Heart left ventricle (tissue), 16 donors: ENCODE data around the gene MYH10. TPM values are rescaled to one million over a fixed set of nuclear protein-coding genes. Genes with fewer than 3 reads are reported as not detected.

Experiments used
- ATAC-seq, 4 donors: fragments of 200-7000 bp; cut with Tn5 transposase; one replicate each; pipeline ENCODE4 v1.9.1; 2020 to 2022; ENCODE audit warnings: moderate library complexity in 4 of 4, mild to moderate bottlenecking in 3 of 4, moderate number of reproducible peaks in 1 of 4
- DNase-seq, 5 donors: peaks; one replicate each; pipeline ENCODE4 v3.0.0-alpha.2; 2020
- H3K27ac ChIP-seq, 12 donors: fragments of 200-600 bp; sonication (generic) in 4 of 12; one replicate each; pipeline versions ENCODE4 v1.5.0 to v1.8.0; 2016 to 2022; ENCODE audit warnings: mild to moderate bottlenecking in 2 of 12
- H3K27me3 ChIP-seq, 9 donors: fragments of 200-600 bp; sonication (generic) in 2 of 9; one replicate each; pipeline versions ENCODE4 v1.5.1 to v1.8.0; 2016 to 2022; ENCODE audit warnings: mild to moderate bottlenecking in 3 of 9
- H3K36me3 ChIP-seq, 9 donors: fragments of 200-600 bp; sonication (generic) in 2 of 9; one replicate each; pipeline versions ENCODE4 v1.5.0 to v1.8.0; 2018 to 2022; ENCODE audit warnings: mild to moderate bottlenecking in 2 of 9
- H3K4me1 ChIP-seq, 12 donors: fragments of 200-600 bp; sonication (generic) in 4 of 12; one replicate each; pipeline versions ENCODE4 v1.5.0 to v1.8.0; 2016 to 2022; ENCODE audit warnings: mild to moderate bottlenecking in 3 of 12
- H3K4me3 ChIP-seq, 12 donors: fragments of 200-600 bp; sonication (generic) in 4 of 12; one replicate each; pipeline versions ENCODE4 v1.5.0 to v1.8.0; 2017 to 2022; ENCODE audit warnings: mild to moderate bottlenecking in 9 of 12, moderate library complexity in 4 of 12
- H3K9me3 ChIP-seq, 12 donors: fragments of 200-600 bp; sonication (generic) in 4 of 12; one replicate each; pipeline versions ENCODE4 v1.5.0 to v1.8.0; 2016 to 2022; ENCODE audit warnings: mild to moderate bottlenecking in 1 of 12
- CTCF ChIP-seq, 12 donors: fragments of 200-600 bp; sonication (generic) in 4 of 12; IDR thresholded peaks; one replicate each; pipeline versions ENCODE4 v1.5.0 to v1.8.0; 2018 to 2022; ENCODE audit warnings: antibody characterized with exemption in 12 of 12, mild to moderate bottlenecking in 5 of 12
- POLR2A ChIP-seq, 2 donors: fragments of 450-650 bp; IDR thresholded peaks; one replicate each; pipeline ENCODE4 v1.6.1; 2017; ENCODE audit warnings: antibody characterized with exemption in 2 of 2, mild to moderate bottlenecking in 2 of 2, moderate library complexity in 2 of 2
- WGBS, 4 donors: extraction: QIAGEN DNeasy Blood & Tissue Kit in 2 of 4; methylation state at CpG; one replicate each; pipeline versions ENCODE4 v1.1.5 to v1.1.7; 2013 to 2018; 5-methylcytosine and 5-hydroxymethylcytosine counted together
- intact Hi-C, 10 donors: fragments of 100-400 bp; cut with DNase I; formaldehyde crosslinking; loops; one replicate each; pipeline versions ENCODE4 v1.11.1 to v1.14.2; 2022
- polyA plus RNA-seq, 2 donors: library from polyadenylated mRNA; stranded (reverse); fragments of 200-250 nt; gene quantifications; one replicate each; pipeline ENCODE4 v1.2.3, GENCODE V29; 2013
- total RNA-seq, 9 donors: library from RNA; depleted of rRNA in 2 of 9; stranded (reverse); fragments of >200 nt in 2 of 9; fragmentation: NEBNext Ultra II Directional in 3 of 9; extraction: Animal tissue kit (Norgen Biotek cat#: 25700) in 3 of 9; gene quantifications; one replicate each; pipeline versions ENCODE4 v1.1.0 to v1.2.4, GENCODE V29; 2016 to 2023
- donor health status: ischemic (EF 13 %, LVEDD 7.1; RV severe dilation, severe dysfunction).
- donor health status: healthy with polysubstance abuse.
- donor health status: DM: no; HTN: yes; CAD: no.
- donor health status: DM: no; HTN: no; CAD: no.
- donor health status: ischemic (EF 25% LVEDD 6.9; RV normal size, moderate dysfunction).
- donor health status: ischemic (EF 25% LVEDD 5.7; RV mildly dilated, moderate dysfunction).
- donor health status: healthy.
- donor health status: DM: yes; HTN: yes; CAD: no.
- donor health status: ischemic (EF 35%, LVEDD 5.7; RV mildly dilated, moderate dysfunction).
- donor health status: nonischemic (EF 11% LVEDD 7.7; RV severe dilation, severe dysfunction).
- donor health status: DM: yes; HTN: yes; CAD: no.
- donor health status: PGD.
- donor health status: ischemic (EF 29% LVEDD 5.4; RV normal size, mild dysfunction).
- donor health status: nonischemic (EF 23%, LVEDD 6.1; RV moderate dilation, normal function).

The MYH10 gene
- total and polyA plus RNA-seq, 11 donors: 10.6 to 62.1 (median 35.2) TPM

GRCh38 chr17:8598913-8599312 is 31.6 kb downstream of the MYH10 start:
- Histone ChIP-seq H3K4me1 (no peaks in the 10 kb centered on the region), H3K36me3 (peaks cover 0 to 22% (median 0%) of the 10 kb centered on the region in 9 donors)

GRCh38 chr17:8593830-8594229 is 36.7 kb downstream of the MYH10 start:
- no peaks in the 10 kb centered on the region for H3K27me3 ChIP-seq
- H3K4me1 ChIP-seq: peaks cover 0 to 5% (median 0%) of the 10 kb centered on the region in 12 donors
- TF ChIP-seq POLR2A (IDR thresholded peaks at IDR 0.05) (no peak), CTCF (IDR thresholded peaks at IDR 0.05) (no peak)
- no peak overlapping the region for H3K4me3 ChIP-seq
- H3K9me3 ChIP-seq: no peaks in the 10 kb centered on the region
- intact Hi-C loops: no loop called here
- WGBS, 4 donors: 94 to 100% (median 97%) methylated on average over 1 of the region's 1 CpG
- no peak overlapping the region for H3K27ac ChIP-seq
- H3K36me3 ChIP-seq: peaks cover 0 to 6% (median 0%) of the 10 kb centered on the region in 9 donors
- DNase-seq (no peak), ATAC-seq (no peak)

More at GRCh38 chr17:8598913-8599312, 31.6 kb downstream of the MYH10 start:
- H3K27ac ChIP-seq: no peak overlapping the region
- intact Hi-C loops: no loop called here
- ATAC-seq (no peak), DNase-seq (no peak)
- no peak overlapping the region for H3K4me3 ChIP-seq
- H3K9me3 ChIP-seq: no peaks in the 10 kb centered on the region
- TF ChIP-seq CTCF (IDR thresholded peaks at IDR 0.05): no peak
- no peak for TF ChIP-seq POLR2A (IDR thresholded peaks at IDR 0.05)
- no peaks in the 10 kb centered on the region for H3K27me3 ChIP-seq
- 97 to 100% (median 99%) methylated on average over 1 of the region's 1 CpG for WGBS, 4 donors

GRCh38 chr17:8593276-8593675 is 37.2 kb downstream of the MYH10 start:
- no peak overlapping the region for H3K27ac ChIP-seq
- intact Hi-C loops: no loop called here
- DNase-seq (no peak), ATAC-seq (no peak)
- peaks cover 0 to 4% (median 0%) of the 10 kb centered on the region in 9 donors for H3K36me3 ChIP-seq
- peaks cover 0 to 9% (median 0%) of the 10 kb centered on the region in 12 donors for H3K4me1 ChIP-seq
- H3K4me3 ChIP-seq: no peak overlapping the region
- 86 to 93% (median 92%) methylated on average over 2 of the region's 2 CpGs for WGBS, 4 donors
- no peaks in the 10 kb centered on the region for H3K9me3 ChIP-seq
- no peak for TF ChIP-seq CTCF (IDR thresholded peaks at IDR 0.05)
- TF ChIP-seq POLR2A (IDR thresholded peaks at IDR 0.05): no peak
- H3K27me3 ChIP-seq: no peaks in the 10 kb centered on the region

GRCh38 chr17:8588877-8589554 is 41.5 kb downstream of the MYH10 start:
- Histone ChIP-seq H3K9me3 (no peaks in the 10 kb centered on the region), H3K4me1 (peaks cover 0 to 9% (median 0%) of the 10 kb centered on the region in 12 donors), H3K27me3 (no peaks in the 10 kb centered on the region), H3K36me3 (peaks cover 0 to 10% (median 0%) of the 10 kb centered on the region in 9 donors), H3K27ac (no peak overlapping the region), H3K4me3 (no peak overlapping the region)
- intact Hi-C loops: loop anchor here in 1 of 10 donors (10.0 kb wide), 1 partner anchor 76 kb away; no protein-coding TSS in a partner anchor
- WGBS, 4 donors: 66 to 73% (median 72%) methylated on average over 8 of the region's 8 CpGs
- DNase-seq (no peak), ATAC-seq (no peak)
- TF ChIP-seq CTCF (IDR thresholded peaks at IDR 0.05) (no peak), POLR2A (IDR thresholded peaks at IDR 0.05) (no peak)
